HG03469 (cell line): ENCODE measurements around the gene TRIM26.
"Not testable (repeated sequence)": the region's sequence is repeated elsewhere in the genome, so short reads cannot be mapped to it uniquely, and the experiment has no call there.

Source experiments
- ATAC-seq: cut with Tn5 transposase; IDR thresholded peaks from one replicate; pipeline ENCODE4 v1.9.1; 2021; ENCODE audit warnings: mild to moderate bottlenecking, moderate library complexity, moderate number of reproducible peaks; ENCODE audit not compliant: unreplicated experiment

Gene TRIM26

GRCh38 chr6:30172681-30173080 is 40.5 kb downstream of the TRIM26 start:
- ATAC-seq = no peak

- ATAC-seq = no peak
Observed at GRCh38 chr6:30171677-30172471, 41.3 kb downstream of the TRIM26 start.

- ATAC-seq = no peak
Observed at GRCh38 chr6:30169658-30170614, 43.3 kb downstream of the TRIM26 start.

- no peak for ATAC-seq
Observed at GRCh38 chr6:30168741-30169140, 44.5 kb downstream of the TRIM26 start.

- ATAC-seq = no peak
Observed at GRCh38 chr6:30167101-30167500, 46.1 kb downstream of the TRIM26 start.

GRCh38 chr6:30165238-30165637 is 48.0 kb downstream of the TRIM26 start:
- not testable (repeated sequence) for ATAC-seq

GRCh38 chr6:30164714-30165113 is 48.5 kb downstream of the TRIM26 start:
- no peak for ATAC-seq

GRCh38 chr6:30163918-30164654 is 49.1 kb downstream of the TRIM26 start:
- ATAC-seq = no peak

GRCh38 chr6:30163090-30163917 is 49.9 kb downstream of the TRIM26 start, which contains the start of gene TRIM15:
TSS of gene TRIM15 (plus strand) at chr6:30163546. CDS start at chr6:30163685, 139 bp downstream.
- ATAC-seq = no peak

GRCh38 chr6:30162265-30163089 is 50.7 kb downstream of the TRIM26 start:
- ATAC-seq = no peak

- no peak for ATAC-seq
Observed at GRCh38 chr6:30160785-30161531, 52.2 kb downstream of the TRIM26 start, which contains the start of gene TRIM10. TSS of gene TRIM10 (minus strand) at chr6:30161211. CDS start at chr6:30160858, 353 bp downstream.

GRCh38 chr6:30160008-30160784 is 53.0 kb downstream of the TRIM26 start:
- no peak for ATAC-seq

GRCh38 chr6:30158475-30159040 is 54.6 kb downstream of the TRIM26 start:
- ATAC-seq = no peak

- no peak for ATAC-seq
Observed at GRCh38 chr6:30157999-30158398, 55.2 kb downstream of the TRIM26 start.

GRCh38 chr6:30157581-30157980 is 55.6 kb downstream of the TRIM26 start:
- no peak for ATAC-seq

- ATAC-seq = no peak
Observed at GRCh38 chr6:30156774-30157173, 56.4 kb downstream of the TRIM26 start.

GRCh38 chr6:30156262-30156599 is 57.0 kb downstream of the TRIM26 start:
- no peak for ATAC-seq
